Posterior vena cava (tissue), 2 donors: Measurements from ENCODE around the gene C2orf78. TPM values are rescaled to one million over a fixed set of nuclear protein-coding genes. Genes with fewer than 3 reads are reported as not detected.
A peak's percentile ranks its signal among the peaks of the same experiment; 100 is the strongest.
"Not testable (repeated sequence)": the region's sequence is repeated elsewhere in the genome, so short reads cannot be mapped to it uniquely, and the experiment has no call there.

ENCODE experiments used
- DNase-seq: peaks from one replicate; pipeline ENCODE4 v3.0.0-alpha.2; 2020; ENCODE audit warnings: low spot score
- intact Hi-C, 2 donors: fragments of 100-400 bp; cut with DNase I; formaldehyde crosslinking; loops; one replicate each; pipeline versions ENCODE4 v1.14.1 to v1.14.2; 2022 to 2023
- long read RNA-seq, 2 donors: library from polyadenylated mRNA; unstranded; transcript quantifications; one replicate each; pipeline ENCODE4 v2.0.0, GENCODE V29; 2020 to 2021
- total RNA-seq, 2 donors: library from RNA; stranded (reverse); fragmentation: NEBNext Ultra II Directional; extraction: Animal tissue kit (Norgen Biotek cat#: 25700); gene quantifications; one replicate each; pipeline ENCODE4 v1.2.1, GENCODE V29; 2021
- donor health status: DM: yes; HTN: yes; CAD: no.
- donor health status: DM: yes; HTN: yes; CAD: no.

The C2orf78 gene, protein sequence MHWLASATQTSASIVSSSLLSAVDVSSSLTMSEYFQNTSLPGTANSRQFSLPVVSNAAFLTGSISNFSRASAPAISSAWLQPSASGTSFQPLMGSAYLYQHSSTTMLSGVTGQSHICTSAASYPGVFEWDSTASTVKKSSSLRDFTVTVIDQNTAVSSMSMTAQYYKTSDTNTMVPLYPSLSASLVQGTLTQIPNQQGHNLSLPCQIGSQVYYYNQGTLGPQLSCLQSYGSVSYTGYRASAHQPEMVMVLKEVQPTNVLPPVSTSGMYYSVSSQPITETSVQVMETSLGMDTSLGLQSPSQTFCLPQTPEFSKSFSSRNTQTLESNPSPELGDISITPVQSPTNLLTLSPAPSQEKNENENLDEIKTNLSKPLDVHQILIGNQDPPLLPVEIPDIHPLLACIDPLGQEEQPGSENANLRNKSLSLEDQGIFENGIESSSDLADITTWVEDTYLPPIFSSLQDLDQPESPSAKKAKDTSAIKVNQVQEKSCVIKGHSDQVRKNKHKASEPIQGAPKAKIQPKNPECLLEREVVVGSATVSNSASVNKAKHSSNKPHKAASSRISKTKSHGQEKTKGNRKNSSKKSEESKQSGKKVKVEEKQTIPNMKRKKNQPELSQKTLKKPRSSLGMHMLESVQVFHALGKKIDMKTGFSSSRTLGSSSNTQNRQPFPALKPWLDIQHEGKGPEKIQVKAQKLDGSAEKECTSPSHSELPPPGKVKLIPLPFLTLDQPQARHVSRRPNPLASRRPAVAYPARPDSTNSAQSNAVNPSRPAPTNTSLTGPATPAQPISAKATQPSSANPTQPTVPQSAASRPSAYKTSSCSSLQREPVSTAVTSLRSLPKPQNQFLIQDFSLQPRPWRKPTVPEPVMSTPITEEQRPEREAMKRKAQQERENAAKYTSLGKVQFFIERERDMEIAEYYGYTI
- total RNA-seq: not detected
- long read RNA-seq, donor 1: 0 reads
- long read RNA-seq, donor 2: 0 reads

DNA sequence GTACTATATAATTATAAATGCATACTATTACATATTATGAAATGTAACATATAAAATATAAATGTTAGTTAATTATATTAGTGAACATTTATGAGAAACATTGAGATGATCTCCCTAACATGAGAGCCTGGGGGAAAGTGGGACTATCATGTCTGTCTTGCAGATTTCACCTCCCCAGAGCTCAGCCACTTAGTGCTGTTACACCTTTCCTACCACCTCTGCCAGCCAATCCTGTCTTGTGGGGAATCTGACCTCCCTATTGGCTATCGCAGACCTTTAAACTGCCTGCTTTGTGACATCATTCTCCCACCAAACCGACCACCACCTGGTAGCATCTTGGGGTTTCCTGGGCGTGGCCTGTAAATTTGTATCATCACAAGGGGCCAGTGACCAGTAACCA is at the start of gene C2orf78:
C2orf78 (plus strand) TSS at position 301 of the 400 bp plus-strand sequence. CDS start 127 bp downstream, outside the sequence.
- DNase-seq, intact Hi-C loops: not testable (repeated sequence)

DNA sequence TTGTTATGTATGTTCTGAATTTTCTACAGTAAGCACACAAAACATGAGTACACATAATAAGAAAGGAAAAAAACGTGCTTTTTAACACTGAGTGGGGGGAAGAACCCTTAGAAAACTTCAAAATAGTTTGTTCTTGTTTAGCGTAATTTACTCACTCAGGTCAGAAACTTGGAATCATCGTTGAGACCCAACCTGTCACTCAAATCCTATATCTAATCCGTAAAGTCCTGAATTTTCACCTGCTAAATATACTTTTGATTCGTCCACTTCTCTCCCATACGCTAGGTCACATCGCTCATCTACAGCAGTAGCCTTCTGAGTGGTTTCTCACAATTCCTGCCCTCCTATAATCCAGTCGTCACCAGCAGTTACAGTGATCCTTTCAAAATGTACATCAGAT is 47.6 kb upstream of the C2orf78 start:
- no peak for DNase-seq
- intact Hi-C loops: no loop called here

DNA sequence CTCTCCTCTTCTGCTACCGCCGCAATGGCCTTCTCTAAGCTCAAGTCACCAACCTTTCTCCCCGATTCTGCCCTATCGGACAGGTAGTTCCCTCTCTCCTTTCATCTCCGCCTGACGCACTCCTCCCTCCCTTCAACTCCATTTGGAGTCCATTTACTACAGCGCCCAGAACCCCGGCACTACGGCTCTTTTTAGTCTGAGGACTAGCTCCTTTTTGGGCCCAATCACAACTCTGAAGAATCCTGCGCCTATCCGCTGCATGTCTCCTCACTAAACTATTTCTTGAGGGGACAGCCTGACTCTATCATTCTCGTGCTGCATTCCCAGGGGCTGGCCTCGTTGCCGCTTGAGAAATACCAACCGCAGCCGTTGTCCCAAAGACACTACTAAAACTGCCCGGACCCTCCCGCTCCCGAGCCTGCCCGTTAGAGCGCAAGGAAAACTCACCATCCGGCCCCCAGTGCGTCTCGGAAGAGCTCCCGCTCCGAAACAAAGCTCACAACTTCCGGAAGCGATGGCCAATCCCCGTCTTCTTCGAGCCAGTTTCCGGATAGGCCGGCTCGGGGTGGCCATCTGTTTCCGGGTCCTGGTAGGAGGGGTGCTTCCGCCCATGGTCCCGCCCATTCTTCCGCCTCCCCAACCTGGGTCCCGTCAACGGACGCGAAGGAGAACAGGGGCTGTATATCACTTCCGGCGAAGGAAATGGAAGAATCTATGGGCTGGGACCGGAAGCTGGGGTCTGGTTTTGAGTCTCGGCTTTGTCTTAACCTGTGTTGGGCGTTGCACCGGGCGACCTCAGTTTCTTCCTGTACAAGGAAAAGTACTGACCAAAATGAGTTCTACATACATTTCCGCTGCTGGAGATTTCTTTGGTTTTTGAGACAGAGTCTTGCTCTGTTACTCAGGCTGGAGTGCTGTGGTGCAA is 46.9 kb upstream of the C2orf78 start, which contains the start of gene TPRKB:
TPRKB (minus strand) TSS at position 491 of the 925 bp plus-strand sequence. CDS start 2,776 bp downstream, outside the sequence.
- intact Hi-C loops: no loop called here

DNA sequence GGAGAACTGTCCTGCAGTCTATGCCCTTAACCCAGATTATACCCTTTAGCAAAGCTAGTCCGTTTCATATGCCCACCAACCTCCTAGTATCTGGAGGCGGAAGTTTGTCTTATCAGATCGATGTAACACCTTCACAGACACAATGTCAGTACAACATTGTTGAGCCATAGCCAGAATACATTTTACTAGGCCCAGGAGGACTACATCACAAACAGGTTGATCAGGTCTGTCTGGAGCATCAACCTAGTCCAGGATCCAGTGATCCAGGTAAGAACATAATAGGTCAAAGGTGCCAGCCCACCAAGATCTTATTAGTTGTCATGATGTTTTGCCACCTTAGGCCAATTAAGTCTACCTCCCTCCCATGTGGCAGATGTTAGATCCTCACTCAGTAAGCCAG is 44.9 kb upstream of the C2orf78 start:
- intact Hi-C loops: no loop called here
- DNase-seq: no peak

More for the DNA sequence above, 46.9 kb upstream of the C2orf78 start, which contains the start of gene TPRKB:
- DNase-seq: peak; percentile 99

DNA sequence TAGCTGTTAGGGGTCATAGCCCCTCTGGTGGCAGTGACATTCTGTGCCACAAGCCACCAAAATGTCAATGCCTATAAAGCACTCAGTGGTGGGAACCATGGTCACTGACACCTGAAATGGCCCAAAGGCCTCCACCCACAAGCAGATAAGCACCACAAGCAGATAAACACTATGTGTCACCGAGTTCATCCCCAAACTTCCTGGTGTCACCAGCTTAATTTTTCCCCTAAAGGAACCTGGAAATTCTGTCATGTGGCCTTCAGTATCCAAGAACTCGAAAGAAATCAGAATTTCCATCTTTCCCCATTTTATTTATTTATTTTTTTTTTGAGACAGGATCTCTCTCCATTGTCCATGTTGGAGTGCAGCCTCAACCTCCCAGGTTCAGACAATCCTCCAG is 43.2 kb upstream of the C2orf78 start:
- intact Hi-C loops: no loop called here

DNA sequence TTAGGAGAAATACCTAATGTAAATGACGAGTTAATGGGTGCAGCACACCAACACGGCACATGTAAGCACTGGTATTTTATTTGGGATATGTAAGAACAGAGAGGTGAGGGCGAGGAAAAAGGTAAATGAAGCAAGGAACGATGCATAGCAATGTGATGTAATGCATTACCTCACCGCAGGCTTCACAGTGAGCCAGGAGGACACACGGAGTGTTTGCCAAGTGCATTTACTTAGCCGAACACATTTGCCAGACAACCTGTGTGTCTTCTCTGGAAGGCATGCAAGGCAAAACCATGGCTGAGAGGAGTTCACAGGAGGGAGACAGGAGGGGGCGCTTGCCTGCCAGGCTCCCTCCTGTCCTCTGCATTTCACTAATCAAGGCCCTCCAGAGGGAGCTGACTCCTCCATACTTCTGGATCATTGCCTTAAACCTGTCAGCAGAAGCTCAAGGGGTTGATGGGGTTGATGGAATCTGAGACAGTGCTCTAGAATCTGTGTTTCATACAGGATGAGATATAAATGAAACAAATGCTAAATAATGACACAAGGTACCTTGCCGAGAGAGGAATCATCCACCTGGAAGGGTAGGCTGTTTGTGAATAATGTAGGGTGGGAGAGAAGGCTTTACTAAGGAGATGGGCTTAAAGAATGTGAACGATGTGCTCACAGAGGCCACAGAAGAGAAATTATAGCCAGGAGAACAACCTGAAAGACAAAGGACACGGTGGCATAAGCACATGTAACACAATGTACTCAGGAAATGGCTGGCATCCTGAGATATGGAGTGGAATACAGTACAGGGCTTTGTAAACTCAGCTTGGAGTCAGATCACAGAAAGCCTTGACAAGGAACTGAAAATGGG is 37.7 kb upstream of the C2orf78 start:
- DNase-seq: no peak
- intact Hi-C loops: no loop called here

More for the DNA sequence above, 43.2 kb upstream of the C2orf78 start:
- DNase-seq: no peak

DNA sequence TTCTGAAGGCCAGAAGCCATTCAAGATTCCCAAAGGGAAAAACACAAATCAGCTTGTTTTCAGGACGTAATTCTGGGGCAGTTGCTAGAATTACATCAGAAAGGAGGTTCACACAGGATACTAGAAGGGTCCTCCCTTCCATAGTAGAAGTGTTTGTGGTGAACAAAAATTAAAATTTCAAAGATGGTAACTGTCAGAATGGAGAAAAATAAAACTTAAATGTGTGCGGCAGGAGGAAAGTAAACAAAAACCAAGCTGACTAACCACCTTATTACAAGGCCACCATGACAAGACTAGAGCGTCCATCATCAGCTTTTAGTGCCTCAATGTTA is 37.1 kb upstream of the C2orf78 start:
- no peak for DNase-seq
- intact Hi-C loops: no loop called here

DNA sequence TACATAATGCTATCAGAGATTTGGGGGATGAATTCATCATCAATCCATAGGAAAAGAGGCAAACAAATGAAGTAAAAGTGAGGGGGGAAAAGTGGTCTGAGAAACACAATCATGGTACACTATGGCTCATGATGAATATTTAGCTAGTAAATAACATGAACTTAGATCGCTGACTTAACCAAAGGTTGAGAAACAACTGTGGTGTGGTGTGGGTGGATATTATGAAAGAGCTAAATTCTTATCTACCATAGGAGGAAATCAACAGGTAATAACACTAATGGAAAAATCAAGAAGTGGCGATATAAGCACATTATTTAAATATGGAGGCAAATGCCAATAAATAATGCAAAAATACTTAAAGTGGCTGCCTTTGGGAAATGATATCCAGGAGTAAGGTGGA is 34.7 kb upstream of the C2orf78 start:
- intact Hi-C loops: no loop called here
- DNase-seq: no peak

DNA sequence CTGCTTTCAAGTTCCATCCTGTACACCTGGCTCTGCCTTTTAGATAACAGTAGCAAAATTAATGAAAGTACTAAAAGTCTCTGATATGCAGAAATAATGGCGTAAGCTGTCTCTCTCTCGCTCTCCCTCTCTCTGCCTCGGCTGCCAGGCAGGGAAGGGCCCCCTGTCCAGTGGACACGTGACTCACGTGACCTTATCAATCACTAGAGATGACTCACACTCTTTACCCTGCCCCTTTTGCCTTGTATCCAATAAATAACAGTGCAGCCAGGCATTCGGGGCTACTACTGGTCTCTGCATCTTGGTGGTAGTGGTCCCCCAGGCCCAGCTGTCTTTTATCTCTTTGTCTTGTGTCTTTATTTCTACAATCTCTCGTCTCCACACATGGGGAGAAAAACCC is 29.7 kb upstream of the C2orf78 start:
- intact Hi-C loops, DNase-seq: not testable (repeated sequence)

DNA sequence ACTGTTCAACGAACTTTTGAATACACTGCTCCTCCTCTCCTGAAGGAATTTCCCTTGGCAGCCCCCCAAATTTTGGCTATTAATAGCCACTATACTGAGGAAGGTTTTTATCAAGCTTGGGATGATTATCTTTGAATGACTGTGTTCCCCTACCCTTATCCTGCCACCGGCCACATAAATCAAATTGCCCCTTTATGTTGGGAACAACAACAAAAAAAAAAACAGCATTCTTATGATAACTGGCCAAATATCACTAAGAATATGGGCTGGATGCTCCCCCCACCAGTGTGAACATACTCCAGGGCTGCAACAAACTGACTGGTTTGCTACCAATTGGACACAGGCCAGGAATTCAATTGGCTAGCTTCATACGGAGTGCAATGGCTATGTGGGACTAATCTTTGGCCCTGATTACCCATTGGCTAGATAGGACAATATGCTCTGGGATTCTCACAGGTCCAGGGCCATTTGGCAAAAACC is 24.7 kb upstream of the C2orf78 start:
- no peak for DNase-seq

DNA sequence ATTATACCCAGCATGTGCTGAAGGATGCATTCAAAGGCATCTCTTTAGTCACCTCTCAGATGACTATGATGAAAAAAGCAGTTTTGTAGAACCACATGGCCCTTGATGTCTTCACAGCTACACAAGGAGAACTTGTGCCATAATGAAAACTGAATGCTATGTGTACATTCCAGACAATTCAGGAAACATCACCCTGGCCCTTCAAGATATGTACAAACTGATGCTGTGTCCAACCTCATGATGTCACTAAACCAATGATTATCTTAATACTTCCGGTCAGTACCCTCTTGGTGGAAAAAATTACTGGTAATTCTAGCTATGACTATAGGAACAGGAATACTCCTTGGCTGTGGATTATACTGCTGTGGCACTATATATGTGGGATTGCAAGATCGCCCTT is 24.1 kb upstream of the C2orf78 start:
- intact Hi-C loops: no loop called here
- no peak for DNase-seq

More for the DNA sequence above, 24.7 kb upstream of the C2orf78 start:
- intact Hi-C loops: no loop called here

DNA sequence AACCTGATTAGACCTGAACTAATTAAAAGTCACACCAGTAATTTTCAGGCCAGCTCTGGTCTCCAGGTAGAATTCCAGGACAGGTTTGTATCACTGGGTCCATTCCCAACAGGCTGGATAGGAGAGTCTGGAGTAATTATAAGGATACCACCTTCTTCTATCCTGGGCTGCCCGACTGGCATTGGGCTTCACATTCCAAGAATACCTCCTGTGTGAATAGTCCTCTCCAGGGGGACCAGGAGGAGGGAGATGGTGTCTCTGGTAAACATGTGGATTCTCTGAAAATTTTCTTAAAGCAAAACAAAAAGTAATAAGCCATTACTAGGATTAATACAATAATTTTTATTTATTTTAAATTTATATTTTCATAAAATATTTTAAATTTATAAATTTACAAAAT is 21.4 kb upstream of the C2orf78 start:
- no peak for DNase-seq
- intact Hi-C loops: no loop called here

DNA sequence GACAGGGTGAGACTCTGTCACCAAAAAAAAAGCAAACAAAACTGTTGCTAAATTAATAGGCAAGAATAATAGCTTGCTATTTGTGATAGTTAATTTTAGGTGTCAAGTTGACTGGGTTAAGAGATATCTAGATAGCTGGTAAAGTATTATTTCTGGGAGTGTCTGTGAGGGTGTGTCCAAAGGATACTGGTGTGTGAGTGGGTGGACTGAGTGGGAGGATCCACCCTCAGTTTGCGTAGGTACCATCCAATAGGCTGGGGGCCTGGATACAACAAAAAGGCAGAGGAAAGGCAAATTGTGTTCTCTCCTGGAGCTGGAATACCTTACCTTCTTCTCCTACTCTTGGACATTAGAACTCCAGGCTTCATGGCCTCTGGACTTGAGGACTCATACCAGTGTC is 19.0 kb upstream of the C2orf78 start:
- intact Hi-C loops: no loop called here
- no peak for DNase-seq

DNA sequence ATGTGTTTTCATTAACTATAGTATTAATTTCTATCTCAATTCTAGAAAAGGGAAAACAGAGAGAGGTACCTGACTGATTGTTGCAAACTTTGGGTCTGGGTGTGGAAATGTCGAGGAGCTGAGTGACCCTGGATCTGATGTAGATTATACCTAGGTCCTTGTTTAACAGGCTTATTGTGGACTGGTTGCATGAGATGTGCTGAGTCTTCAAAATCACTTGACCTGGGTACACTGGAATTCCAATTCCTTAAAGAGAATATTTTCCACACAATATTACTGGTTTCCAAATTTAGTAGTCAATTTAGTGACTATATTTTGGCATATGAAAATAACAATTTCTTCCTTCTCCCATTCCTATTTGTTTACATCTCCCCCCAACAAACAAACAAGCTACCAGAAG is 17.6 kb upstream of the C2orf78 start:
- no peak for DNase-seq
- intact Hi-C loops: no loop called here

DNA sequence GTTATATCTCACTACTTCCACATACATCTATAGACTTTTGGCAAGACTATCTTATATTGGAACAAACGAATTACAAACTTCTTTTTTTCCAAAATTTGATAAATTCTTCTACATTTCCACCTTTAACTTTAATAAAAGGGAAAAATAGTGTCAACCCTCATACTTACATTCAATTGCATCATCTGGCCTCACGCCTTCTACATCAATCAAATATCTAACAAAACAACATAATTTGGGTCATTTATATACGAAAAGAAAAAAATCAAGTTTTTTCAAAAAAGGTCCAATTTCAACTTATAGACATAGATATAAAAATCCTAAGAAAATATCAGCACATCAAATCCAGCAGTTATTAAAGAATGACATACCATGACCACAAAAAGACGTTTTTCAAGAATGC is 17.0 kb upstream of the C2orf78 start:
- no peak for DNase-seq
- intact Hi-C loops: no loop called here

DNA sequence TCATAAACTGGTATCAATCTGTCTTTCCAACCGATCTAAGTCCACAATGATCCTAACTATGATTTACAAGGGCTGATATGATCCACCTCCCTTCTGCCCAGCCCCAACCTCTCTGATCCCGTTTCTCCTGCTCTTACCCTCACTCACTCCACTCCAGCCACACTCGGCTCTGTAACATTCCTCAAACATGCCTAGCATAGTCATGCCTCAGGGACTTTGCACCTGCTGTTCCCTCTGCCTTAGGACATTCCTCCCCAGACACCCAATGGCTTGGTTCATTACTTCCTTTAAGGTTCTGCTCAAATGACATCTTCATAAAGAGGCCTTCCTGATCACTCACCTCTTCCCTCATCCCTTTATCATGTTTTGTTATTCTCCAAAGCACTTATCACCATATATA is 13.3 kb upstream of the C2orf78 start:
- intact Hi-C loops: no loop called here
- no peak for DNase-seq

DNA sequence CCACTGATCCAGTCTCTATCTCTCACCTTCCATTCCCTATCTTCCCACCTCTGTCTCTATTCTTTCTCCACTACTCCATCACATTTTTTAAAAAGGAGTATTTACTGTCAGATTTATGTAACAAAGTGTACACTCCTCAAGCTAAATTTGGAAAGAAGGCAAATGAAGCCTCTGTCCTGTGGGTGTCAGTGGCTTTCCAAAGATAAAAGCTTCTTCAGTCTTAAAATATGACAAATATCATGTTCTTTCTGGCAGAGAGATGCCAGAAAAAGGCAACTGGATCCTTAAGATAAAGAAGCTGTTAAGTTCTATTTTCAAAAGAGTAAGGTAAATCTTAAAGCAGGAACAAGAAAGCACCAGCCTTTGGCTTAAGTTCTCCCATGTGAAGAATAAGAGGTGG is 11.2 kb upstream of the C2orf78 start:
- intact Hi-C loops: no loop called here
- DNase-seq: no peak

DNA sequence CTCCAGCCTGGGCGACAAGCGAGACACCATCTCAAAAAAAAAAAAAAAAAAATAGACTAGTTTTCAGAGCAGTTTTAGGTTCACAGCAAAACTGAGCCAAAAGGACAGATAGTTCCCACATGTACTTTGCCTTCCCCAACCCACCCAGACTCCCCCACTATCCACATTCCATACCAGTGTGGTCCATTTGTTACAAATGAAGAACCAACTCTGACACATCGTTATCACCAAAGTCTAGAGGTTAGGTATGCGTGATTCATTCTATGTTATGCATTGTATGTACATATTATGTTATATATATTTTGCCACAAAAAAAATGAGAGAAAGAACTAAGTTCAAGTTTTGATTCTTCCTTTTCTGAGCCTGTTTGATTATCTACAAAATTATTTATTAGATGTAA is 7.6 kb upstream of the C2orf78 start:
- intact Hi-C loops: no loop called here
- DNase-seq: no peak
